ENCODE results near the gene FOSL1.

FOSL1 gene

DNA sequence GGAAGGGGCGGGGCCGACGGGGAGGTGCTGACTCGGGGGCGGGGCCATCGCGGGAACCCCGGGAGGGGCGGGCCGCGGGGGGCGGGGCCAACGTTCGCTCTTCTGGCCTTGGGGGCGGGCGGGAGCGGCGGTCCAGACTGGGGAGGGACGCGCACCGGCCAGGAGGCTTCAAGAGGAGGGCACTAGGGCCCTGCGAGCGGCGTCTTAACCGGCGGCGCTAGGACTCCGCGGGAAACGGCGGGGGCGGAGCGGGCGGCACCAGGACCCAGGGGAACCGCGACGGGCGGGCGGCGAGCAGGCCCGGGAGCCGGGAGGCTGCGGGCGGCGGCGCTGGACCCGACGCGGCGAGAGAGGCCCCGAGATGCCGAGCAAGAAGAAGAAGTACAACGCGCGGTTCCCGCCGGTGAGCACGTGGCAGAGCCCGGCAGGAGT, 19.0 kb upstream of the FOSL1 start, which contains the start of gene DRAP1:
TSS of gene DRAP1 (plus strand) at position 286 of the 432 bp plus-strand sequence. CDS start at position 362, 76 bp downstream.
- DNase-seq = peak; percentile 91

DNA sequence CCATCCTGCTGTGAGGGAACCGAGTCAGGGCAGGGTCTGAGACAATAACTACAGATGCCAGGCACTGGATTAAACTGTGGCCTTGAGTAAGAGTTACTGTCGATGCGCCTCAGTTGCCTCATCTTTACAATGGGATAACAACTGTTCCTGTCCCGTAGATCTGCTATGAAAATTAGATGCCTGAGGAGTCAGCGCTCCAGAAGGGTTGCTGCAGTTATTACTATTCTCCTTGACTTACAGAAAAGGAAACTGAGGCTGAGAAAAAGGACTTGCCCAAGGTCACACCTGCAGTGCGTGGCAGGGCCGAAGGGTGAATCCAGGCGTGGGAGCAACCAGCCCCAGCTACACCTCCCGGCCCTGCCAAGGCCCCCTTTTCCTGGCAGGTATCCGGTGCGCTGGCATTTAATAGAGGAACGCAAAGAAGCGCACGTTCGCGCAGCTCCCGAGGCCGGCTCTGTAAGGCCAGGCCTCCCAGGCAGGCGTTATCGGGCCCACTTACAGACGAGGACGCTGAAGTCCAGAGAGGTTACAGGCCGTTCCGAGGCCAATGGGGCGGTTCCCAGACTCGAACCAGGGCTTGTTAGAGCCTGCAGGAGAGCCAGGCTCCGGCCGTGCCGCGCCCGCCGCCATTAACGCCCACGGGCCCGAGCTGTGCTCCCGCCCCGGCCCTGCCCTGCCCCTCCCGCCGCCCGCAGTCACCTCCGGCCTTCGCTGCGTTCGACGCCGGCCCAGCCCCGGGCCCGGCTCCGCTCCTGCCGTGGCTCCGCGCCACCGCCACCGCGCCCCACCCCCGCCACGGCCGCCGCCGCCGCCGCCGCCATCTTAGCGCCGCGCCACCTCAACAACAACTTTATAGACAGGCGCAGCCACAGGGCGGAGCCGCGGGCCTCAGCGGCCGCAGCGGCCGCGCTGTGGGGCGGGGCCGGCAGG, 18.3 kb upstream of the FOSL1 start, which contains the start of gene C11orf68:
TSS of gene C11orf68 (minus strand) at position 852 of the 930 bp plus-strand sequence. CDS start at position 821, 31 bp downstream.
- no peak for DNase-seq

DNA sequence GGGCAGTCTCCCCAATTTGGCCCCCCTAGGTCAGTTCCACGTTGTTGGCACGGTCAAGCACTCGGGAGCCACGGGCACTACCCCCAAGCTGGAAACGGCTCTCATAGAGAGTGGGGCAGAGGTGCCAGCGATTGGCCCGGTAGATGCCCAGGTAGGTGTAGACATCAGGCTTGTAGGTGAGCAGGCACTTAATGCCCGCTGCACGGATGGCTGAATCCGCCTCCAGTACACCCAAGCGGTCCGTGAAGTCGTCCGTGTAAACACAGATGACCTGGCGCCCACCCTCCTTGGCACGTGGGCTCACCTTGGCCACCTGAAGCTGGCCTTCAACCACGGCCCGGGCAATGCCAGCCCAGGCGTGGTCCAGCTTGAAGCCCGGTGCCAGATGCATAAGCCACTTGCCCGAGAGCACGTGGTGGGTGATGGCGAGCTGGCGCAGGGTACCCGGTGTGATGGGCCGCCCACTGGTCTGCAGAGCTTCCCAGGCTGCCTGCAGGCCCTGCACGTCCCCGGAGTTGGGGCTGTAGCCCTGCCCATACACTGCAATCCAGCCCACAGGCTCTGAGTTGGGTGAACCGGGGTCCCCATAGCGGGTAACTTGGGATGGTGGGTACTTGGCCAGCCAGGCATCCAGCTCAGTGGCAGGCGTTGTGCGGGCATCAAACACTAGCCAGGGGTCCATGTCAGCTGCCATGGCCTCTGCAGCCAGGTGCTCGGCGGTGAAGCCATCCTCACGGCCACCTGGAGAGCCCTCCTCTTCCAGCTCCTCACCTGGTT, 17.4 kb upstream of the FOSL1 start:
- no peak for DNase-seq

DNA sequence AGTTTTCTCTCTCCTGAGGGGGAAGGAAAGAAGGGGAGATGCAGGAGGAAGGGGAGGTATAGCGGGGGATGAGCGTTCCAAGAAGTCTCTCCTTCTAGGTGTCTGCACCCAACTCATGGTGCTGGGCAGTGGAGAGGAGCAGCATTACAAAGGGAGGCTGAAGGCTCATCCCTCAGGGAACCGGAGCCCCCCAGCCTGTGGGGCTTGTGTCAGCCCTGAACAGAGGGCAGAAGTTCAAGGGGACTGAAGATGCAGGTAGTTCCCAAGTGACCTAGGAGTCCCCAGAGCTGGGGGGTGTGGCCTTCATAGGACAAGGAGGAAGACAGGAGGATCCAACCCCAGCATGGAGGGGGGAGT, 16.9 kb upstream of the FOSL1 start:
- DNase-seq = no peak

DNA sequence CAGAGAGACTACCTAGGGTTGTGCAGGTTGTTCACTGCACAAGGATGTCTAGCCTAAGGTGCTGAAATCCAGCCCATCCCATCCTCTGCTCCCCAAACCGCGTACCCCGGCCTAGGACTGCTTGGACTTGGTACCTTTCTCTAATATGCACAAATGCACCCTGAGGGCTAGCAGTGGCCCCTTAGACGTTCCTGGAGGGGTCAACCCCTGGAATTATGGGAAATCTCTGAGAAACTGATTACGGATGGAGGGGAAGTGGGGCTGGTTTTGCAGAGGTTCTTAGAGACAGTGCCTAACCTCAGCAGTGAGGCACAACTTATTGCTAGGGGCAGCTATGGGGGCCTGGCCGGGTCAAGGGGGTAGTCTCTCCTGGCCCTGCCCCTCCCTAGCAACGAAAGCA, 16.2 kb upstream of the FOSL1 start:
- DNase-seq = no peak

DNA sequence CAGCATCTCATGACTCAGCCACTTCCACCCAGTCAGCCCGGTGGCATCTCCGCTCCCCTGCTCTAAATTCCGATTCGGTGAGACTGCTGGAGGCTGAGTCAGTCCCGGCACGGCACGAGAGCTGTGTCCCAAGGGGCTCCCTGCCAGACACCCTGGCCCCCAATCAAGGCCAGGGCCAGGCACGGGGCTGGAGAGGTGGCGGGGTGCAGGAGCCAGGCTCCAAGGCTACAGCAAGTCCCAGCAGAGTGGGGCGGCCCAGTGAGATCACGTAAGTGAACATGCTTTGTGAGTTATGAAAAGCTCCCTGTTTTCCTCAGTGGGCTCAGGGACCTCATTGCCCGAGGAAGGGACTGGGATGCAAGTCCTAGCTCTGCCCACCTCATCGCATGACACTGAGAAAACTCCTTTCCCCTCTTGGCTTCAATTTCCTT, 15.6 kb upstream of the FOSL1 start:
- DNase-seq = no peak

DNA sequence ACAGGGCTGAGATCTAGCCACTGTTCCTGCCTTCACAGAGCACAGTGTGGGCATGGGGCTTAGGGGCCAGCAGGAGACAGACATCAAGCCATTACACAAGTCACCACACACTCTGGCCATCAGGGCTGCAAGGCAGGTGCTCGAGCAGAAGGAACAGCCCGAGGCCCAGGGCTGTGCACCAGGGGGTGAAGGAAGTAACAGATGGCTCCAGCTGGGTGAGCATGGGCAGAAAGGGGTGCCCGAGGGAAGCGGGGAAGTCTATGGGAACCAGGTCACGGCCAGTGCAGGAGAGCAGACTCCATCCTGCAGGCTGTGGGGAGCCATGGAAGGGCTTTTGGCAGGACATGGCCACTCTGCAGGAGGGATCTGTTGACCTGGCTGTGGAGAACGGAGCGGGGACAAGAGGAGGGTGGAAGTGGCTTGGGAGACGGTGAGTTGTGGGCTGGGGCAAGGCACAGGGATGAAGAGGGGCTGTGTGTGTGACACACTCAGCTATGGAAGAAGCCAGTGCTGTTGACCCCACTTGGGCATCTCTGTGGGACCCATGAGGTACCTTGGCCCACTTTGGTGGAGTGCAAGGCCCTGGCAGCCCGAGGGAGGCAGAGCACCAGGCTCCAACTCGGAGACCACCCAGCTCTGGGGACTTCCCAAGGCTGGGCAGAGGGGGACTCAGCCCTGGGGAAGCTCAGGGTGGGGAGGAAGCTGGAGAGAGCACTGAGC, 15.1 kb upstream of the FOSL1 start:
- DNase-seq = no peak

DNA sequence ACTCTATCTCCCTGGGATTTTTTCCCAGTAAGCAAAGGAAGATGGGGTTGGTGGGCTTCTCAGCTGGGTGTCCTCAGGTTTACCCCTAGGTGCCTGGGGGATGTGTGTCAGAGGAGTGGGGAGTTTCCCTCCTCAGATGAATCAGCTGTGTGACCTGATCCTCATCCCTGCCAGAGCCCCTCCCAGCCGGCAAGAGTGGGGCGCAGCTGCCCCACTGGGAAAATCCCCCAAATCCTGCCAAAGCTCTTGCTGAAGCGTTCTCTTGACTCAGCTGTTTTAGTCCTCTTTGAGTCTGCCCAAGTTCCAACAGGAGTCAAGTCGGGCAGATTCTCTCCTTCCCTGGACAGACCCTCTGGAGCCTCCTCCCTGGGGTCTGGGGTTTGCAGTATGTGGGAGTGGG, 12.7 kb upstream of the FOSL1 start:
- no peak for DNase-seq

DNA sequence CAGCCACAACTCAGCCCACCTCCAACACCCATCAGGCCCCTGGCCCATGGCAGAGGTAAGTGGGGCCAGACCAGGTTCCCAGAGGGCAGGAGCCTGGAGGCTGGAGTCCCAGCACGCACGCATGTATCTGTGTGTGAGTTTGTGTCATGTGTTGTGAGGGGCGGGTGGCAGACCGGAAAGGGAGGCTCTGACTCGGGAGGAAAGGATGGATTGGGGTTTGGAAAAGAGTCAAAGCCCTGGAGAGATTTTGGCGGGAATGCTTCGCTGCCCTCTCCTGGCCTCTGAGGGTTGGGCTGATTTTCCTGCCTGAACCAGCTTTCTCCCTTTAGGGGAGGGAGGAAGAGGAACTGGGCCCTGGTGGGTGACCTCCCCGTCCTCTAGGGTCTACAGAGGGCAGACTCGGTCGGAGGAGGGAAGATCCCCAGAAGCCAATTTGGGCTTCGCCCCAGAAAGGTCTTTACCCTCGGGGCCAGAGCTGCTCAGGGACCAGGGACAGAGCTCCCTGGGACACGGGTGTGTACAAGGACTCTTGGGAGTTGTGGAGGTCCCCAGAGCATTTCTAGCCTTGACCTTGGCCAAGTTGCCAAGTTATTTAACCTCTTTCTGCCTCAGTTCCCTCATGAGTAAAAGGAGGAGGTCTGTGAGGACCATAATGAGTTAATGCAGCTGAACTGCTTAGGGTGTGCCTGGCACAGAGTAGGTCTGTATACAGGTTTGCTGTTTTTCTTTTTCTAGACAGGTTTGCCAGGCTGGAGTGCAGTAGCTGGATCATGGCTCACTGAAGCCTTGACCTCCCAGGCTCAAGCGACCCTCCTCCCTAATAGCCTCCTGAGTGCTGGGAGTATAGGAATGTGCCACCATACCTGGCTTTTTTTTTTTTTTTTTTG, 11.7 kb upstream of the FOSL1 start:
- DNase-seq = peak; percentile 50

DNA sequence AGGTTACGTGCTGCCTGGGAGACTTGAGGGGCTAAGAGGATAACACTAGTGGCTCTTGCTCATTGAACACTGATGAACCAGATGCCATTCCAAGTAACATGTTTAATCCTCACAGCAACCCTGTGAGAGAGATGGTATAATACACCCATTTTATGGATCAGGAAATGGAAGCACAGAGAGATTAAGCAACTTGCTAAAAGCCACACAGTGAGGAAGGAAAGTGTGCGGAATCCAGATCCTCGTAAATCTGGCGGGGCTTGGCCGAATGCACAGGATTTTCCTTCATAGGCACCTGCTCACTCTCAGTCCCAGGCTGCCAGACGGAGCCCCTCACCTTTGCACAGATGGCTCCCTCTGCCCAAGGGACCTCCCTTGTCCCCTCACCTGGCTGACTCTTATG, 7.7 kb upstream of the FOSL1 start:
- DNase-seq = no peak

DNA sequence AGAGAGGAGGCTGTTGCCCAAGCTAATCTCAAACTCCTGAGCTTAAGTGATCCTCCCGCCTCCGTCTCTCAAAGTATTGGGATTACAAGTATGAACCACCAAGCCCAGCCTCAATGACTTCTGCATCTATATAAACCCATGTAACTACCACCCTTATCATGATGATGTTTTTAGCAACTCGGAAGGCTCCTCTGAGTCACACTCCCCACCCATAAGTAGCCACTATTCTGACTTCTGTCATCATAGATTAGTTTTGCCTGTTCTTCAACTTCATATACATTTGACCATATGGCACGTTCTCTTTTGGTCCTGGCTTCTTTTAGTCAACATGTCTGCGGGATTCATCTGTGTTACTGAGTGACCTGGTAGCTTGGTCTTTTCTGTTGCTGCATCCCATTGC, 6.4 kb upstream of the FOSL1 start:
- no peak for DNase-seq

DNA sequence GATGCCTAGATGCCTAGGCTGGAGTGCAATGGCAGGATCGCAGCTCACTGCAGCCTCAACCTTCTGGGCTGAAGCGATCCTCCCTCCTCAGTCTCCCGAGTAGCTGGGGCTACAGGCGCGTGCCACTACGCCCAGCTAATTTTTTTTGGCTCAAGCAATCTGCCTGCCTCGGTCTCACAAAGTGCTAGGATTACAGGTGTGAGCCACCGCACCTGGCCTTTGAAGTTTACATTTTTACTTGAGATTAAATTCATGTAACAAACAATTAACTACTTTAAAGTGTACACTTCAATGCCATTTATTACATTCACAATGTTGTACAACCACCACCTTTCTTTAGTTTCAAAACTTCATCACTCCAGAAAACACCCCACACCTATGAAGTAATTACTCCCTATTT, 3.5 kb upstream of the FOSL1 start:
- DNase-seq = no peak

DNA sequence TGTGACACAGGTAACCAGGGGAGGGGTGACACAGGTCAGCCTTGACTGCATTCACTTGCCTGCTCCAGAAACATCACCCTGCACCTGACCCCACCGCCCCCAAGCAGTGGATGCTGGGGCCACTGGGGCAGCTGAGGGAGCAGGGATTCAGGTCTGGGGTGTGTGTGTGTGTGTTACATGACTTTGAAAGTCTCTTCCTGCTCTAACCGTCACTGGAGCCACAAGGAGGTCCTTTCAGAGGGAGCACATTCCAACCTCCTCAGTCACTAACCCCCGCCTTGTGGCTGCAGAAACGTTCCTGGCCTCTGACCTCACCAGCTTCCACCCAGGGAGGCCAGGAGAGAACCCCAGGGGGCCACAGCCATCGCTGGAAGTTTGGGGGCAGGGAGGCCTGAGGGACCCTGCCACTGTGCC, 2.9 kb upstream of the FOSL1 start:
- no peak for DNase-seq

DNA sequence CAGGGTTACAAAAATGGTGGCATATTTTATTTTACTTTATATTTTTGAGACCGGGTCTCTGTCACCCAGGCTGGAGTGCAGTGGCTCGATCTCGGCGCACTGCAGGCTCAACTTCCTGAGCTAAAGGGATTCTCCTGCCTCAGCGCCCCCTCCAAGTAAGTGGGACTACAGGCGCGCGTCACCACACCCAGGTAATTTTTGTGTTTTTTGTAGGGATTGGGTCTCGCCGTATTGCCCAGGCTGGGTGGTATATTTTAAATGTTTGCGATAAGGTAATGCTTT, 652 bp upstream of the FOSL1 start:
- no peak for DNase-seq

DNA sequence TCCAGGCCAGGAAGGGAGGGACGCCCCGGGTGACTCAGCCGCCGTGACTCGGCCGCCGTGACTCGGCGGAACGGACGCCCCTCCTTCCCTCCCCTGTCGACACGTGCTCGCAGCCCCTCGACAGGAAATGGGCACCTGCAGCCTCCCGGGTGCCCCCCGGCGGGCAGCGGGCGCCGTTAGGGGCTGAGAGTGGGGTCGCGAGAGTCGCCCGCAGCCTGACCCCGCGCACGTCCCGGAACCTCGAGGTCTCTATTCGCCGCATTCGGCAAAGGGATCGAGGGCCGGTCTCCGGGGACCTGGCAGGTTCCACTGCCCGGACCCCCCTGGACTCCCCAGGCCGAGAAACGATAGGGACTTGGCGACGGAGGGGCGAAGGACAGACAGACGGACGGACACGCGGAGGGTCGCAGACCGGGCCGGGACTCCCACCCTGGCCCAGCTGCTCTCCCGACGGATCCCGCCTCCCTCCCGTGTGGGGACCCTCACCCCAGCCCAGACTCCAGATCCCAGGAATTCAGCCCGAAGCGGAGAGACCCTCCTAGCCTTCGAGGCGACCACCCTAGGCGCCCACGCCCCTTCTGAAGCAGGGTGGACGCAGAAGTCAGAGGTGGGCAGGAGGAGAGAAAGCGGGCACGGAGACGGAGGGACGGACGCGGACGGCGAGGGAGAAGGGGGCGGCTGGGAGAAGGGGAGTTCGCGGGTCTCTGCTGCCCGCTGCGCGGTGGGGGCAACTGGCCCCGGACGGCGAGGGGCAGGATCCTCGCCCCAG, 648 bp downstream of the FOSL1 start:
- DNase-seq = no peak

DNA sequence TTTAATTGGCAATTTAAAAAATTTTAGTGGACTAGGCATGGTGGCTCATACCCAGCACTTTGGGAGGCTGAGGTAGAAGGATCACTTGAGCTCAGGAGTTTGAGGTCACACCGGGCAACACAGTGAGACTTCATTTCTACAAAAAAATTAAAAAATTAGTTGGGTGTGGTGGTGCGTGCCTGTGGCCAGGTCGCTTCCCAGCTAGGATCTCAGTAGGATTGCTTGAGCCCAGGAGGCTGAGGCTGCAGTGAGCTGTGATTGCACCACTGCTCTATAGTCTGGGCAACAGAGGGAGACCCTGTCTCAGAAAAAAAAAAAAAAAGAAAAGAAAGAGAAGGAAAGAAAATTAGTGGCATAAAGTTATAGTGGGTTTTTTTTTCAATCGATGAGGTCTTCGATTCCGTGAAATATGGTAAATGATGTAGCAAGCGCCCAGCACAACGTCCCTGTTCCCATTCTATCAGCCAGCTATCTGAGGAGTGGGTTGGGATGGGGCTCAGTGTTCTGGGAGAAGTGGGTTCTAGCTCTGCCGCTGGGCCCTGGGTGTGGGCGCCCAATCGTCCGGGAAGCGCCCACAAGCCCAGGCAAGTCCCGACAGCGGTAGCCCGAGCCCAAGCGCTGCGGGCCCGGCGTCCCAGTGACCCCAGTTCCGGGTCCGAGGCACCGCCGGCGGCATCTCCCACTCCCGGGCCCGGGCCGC, 1.4 kb downstream of the FOSL1 start:
- DNase-seq = no peak

DNA sequence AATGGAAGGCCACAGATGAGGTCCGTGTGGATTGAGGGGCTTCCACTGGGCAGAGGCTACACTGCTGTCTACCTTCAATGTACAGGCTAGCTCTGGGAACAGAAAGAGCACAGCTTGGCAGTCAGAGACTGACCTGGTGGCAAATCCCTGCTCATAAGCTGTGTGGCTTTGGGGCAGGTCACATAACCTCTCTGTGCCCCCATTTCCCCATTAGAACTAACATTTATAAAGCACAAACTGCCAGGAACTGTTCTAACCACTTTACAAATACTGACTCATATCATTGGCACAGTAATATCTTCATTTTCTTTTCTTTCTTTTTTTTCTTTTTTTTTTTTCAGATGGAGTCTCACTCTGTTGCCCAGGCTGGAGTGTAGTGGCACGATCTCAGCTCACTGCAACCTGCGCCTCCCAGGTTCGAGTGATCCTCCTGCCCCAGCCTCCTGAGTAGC, 3.1 kb downstream of the FOSL1 start:
- DNase-seq = no peak

DNA sequence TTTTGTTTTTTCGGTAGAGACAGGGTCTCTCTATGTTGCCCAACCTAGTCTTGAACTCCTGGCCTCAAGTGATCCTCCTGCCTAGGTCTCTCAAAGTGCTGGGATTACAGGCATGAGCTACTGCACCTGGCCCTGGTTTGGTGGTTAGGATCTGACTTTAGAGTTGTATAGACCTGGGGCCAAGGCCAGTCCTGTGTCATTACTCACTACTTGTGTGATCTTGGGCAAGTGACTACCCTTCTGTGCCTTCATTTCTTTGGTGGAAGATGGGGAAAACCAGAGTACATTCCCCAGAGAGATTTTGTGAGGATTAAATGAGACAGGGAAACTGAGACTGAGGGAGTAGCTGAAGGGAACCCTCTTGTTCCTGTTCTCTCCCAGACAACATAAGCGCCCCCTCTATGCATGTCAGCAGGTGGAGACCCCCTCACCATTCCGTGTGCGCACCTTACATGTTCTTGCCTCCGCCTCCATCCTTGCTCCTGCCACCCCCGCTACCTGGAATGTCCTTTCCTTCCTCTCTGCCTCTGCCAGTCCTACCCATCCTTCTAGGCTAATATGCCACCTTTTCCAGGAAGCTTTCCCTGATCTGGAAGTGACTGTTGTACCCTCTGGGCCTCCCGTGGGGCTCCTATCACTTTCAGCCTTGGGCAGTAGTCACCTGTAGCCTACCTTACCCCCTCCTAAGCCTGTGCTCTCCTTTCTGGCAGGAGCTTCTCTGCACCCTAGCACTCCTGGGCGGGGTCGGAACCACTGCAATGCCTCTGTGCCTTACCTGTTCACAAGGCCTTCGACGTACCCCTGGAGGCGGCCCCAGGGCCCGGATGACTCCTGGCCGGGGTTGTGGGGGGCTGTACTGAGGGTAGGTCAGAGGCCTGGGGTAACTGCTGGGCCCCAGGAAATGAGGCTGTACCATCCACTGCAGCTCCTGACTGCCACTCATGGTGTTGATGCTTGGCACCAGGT, 3.9 kb downstream of the FOSL1 start:
- no peak for DNase-seq

DNA sequence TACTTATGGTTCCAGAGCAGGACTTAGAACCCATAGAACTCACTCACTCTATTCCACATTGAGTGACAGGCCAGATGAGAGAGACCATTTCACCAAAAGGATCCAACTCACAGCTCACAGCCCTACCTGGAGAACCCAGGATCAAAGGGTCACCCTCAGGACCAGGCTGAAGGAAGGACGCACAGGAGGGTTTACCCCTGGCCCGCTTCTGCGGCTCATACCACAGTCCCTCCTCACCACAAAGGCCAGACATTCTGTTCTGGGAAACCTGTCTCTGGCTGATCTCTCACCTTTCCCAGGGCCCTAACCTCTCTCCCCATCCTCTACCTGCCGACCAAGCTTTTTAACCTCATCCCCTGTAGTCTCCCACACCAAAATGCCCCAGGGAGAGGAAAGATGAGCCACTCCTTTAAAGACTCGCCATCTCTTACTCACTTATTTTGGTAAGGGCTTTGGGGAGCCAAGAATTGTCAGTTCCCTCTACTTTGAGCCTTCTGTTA, 4.7 kb downstream of the FOSL1 start:
- DNase-seq = no peak
